Common myeloid progenitor, CD34-positive (primary cell): Measurements from ENCODE around the gene SATB2.

Experiments used
- CTCF ChIA-PET: fragments of 350-600 bp; sonication (Branson Sonifier 250); formaldehyde crosslinking; loops from one replicate; lab custom pipeline; 2021; ENCODE audit warnings: antibody characterized with exemption; lab: Charles Lee
- POLR2A ChIA-PET: fragments of 350-600 bp; sonication (Branson Sonifier 250); formaldehyde crosslinking; loops from one replicate; lab custom pipeline; 2021; ENCODE audit warnings: antibody characterized with exemption; lab: Charles Lee
- DNase-seq, 3 donors: peaks; one replicate each; pipeline versions ENCODE4 v3.0.0 to v3.0.0-alpha.2; 2013
- H3K27ac ChIP-seq, 2 experiments: 1 replicate in 1 of 2; 2 replicates in 1 of 2; pipeline ENCODE4 v1.7.0; 2013; ENCODE audit warnings: inconsistent platforms in 2 of 2, low read length in 2 of 2, mild to moderate bottlenecking in 2 of 2, low read depth in 1 of 2, moderate library complexity in 1 of 2; ENCODE audit not compliant: severe bottlenecking in 2 of 2, insufficient read depth in 1 of 2, poor library complexity in 1 of 2
- H3K27me3 ChIP-seq, 5 experiments: replicated peaks in 2 of 5; 1 replicate in 3 of 5; 2 replicates in 2 of 5; pipeline versions ENCODE4 v1.6.1 to v1.7.0; 2013; ENCODE audit warnings: low read length in 4 of 5, mild to moderate bottlenecking in 2 of 5, moderate library complexity in 2 of 5, inconsistent platforms in 1 of 5; ENCODE audit not compliant: insufficient read depth in 5 of 5, control insufficient read depth in 4 of 5
- H3K36me3 ChIP-seq, 4 experiments: 1 replicate in 2 of 4; 2 replicates in 2 of 4; pipeline versions ENCODE4 v1.6.1 to v1.7.0; 2013; ENCODE audit warnings: low read length in 3 of 4, control low read depth in 1 of 4, mild to moderate bottlenecking in 1 of 4; ENCODE audit not compliant: control insufficient read depth in 4 of 4, insufficient read depth in 4 of 4
- H3K4me1 ChIP-seq, 4 experiments: 1 replicate in 3 of 4; 2 replicates in 1 of 4; pipeline versions ENCODE4 v1.6.1 to v1.7.1; 2013; ENCODE audit warnings: low read length in 3 of 4, mild to moderate bottlenecking in 3 of 4, control low read depth in 1 of 4, inconsistent platforms in 1 of 4, moderate library complexity in 1 of 4; ENCODE audit not compliant: control insufficient read depth in 4 of 4, insufficient read depth in 4 of 4; ENCODE audit errors: control extremely low read depth in 1 of 4
- H3K4me3 ChIP-seq, 7 experiments: 1 replicate in 4 of 7; 2 replicates in 3 of 7; pipeline versions ENCODE4 v1.5.1 to v1.7.0; 2013; ENCODE audit warnings: mild to moderate bottlenecking in 7 of 7, low read length in 6 of 7, moderate library complexity in 6 of 7, inconsistent platforms in 2 of 7, low read depth in 2 of 7, control low read depth in 1 of 7; ENCODE audit not compliant: insufficient read depth in 4 of 7, control insufficient read depth in 1 of 7; ENCODE audit errors: extremely low read depth in 1 of 7
- H3K9me3 ChIP-seq, 5 experiments: 1 replicate in 4 of 5; 2 replicates in 1 of 5; pipeline versions ENCODE4 v1.6.1 to v1.7.1; 2013; ENCODE audit warnings: low read length in 4 of 5, mild to moderate bottlenecking in 2 of 5, inconsistent platforms in 1 of 5, low read depth in 1 of 5, moderate library complexity in 1 of 5; ENCODE audit not compliant: control insufficient read depth in 4 of 5, insufficient read depth in 2 of 5; ENCODE audit errors: control extremely low read depth in 1 of 5
- WGBS: methylation state at CpG from one replicate; pipeline ENCODE4 v1.1.5; 2013; ENCODE audit not compliant: insufficient coverage; 5-methylcytosine and 5-hydroxymethylcytosine counted together

Gene SATB2

GRCh38 chr2:199308567-199308966 is 149.2 kb downstream of the SATB2 start:
- no peak overlapping the region for H3K27ac ChIP-seq
- DNase-seq: no peak
- H3K9me3 ChIP-seq: no peaks in the 10 kb centered on the region
- no peaks in the 10 kb centered on the region for H3K4me1 ChIP-seq
- 98% methylated on average over 7 of the region's 14 CpGs for WGBS
- no peaks in the 10 kb centered on the region for H3K27me3 ChIP-seq
- no peaks in the 10 kb centered on the region for H3K36me3 ChIP-seq
- POLR2A ChIA-PET: no interaction called here
- CTCF ChIA-PET: no interaction called here
- no peak overlapping the region for H3K4me3 ChIP-seq

GRCh38 chr2:199307461-199307860 is 150.3 kb downstream of the SATB2 start:
- no peaks in the 10 kb centered on the region for H3K9me3 ChIP-seq
- CTCF ChIA-PET: no interaction called here
- no peak for DNase-seq
- no peak overlapping the region for H3K4me3 ChIP-seq
- no CpG with 5 or more reads among the region's 1 CpG for WGBS
- no peaks in the 10 kb centered on the region for H3K27me3 ChIP-seq
- POLR2A ChIA-PET: no interaction called here
- no peaks in the 10 kb centered on the region for H3K36me3 ChIP-seq
- H3K27ac ChIP-seq: no peak overlapping the region
- H3K4me1 ChIP-seq: no peaks in the 10 kb centered on the region

GRCh38 chr2:199306116-199306515 is 151.6 kb downstream of the SATB2 start:
- ChIA-PET CTCF (interaction anchor here (1.1 kb wide), 1 partner anchor 9 kb away, joined by 5 read pairs; no protein-coding TSS in a partner anchor), POLR2A (no interaction called here)
- no peak for DNase-seq
- no peaks in the 10 kb centered on the region for H3K4me1 ChIP-seq
- H3K27ac ChIP-seq: no peak overlapping the region
- WGBS: 82% methylated on average over 2 of the region's 3 CpGs
- no peaks in the 10 kb centered on the region for H3K36me3 ChIP-seq
- peaks cover 0 to 1% (median 0%) of the 10 kb centered on the region in 5 experiments for H3K27me3 ChIP-seq
- no peak overlapping the region for H3K4me3 ChIP-seq
- no peaks in the 10 kb centered on the region for H3K9me3 ChIP-seq

GRCh38 chr2:199303728-199304177 is 154.0 kb downstream of the SATB2 start:
- Histone ChIP-seq H3K36me3 (no peaks in the 10 kb centered on the region), H3K9me3 (no peaks in the 10 kb centered on the region), H3K27ac (no peak overlapping the region), H3K27me3 (peaks cover 0 to 1% (median 0%) of the 10 kb centered on the region in 5 experiments), H3K4me3 (no peak overlapping the region), H3K4me1 (no peaks in the 10 kb centered on the region)
- DNase-seq: no peak
- ChIA-PET POLR2A (no interaction called here), CTCF (no interaction called here)
- 72% methylated on average over 4 of the region's 6 CpGs for WGBS

- Histone ChIP-seq H3K4me3 (no peak overlapping the region), H3K9me3 (no peaks in the 10 kb centered on the region), H3K27ac (no peak overlapping the region), H3K4me1 (no peaks in the 10 kb centered on the region), H3K27me3 (peaks cover 0 to 1% (median 0%) of the 10 kb centered on the region in 5 experiments), H3K36me3 (no peaks in the 10 kb centered on the region)
- POLR2A ChIA-PET: no interaction called here
- 100% methylated on average over 1 of the region's 4 CpGs for whole genome bisulfite sequencing
- DNase-seq: no peak
- CTCF ChIA-PET: no interaction called here
Observed at GRCh38 chr2:199302851-199303250, 154.9 kb downstream of the SATB2 start.

GRCh38 chr2:199288424-199288823 is 169.3 kb downstream of the SATB2 start:
- Histone ChIP-seq H3K36me3 (no peaks in the 10 kb centered on the region), H3K4me1 (no peaks in the 10 kb centered on the region), H3K27me3 (no peaks in the 10 kb centered on the region), H3K27ac (no peak overlapping the region), H3K4me3 (no peak overlapping the region), H3K9me3 (no peaks in the 10 kb centered on the region)
- DNase-seq: no peak
- ChIA-PET POLR2A (no interaction called here), CTCF (no interaction called here)

- WGBS: 100% methylated on average over 1 of the region's 3 CpGs
- no peaks in the 10 kb centered on the region for H3K27me3 ChIP-seq
- no peaks in the 10 kb centered on the region for H3K36me3 ChIP-seq
- H3K9me3 ChIP-seq: no peaks in the 10 kb centered on the region
- POLR2A ChIA-PET: no interaction called here
- DNase-seq: no peak
- H3K4me1 ChIP-seq: no peaks in the 10 kb centered on the region
- no peak overlapping the region for H3K4me3 ChIP-seq
- CTCF ChIA-PET: no interaction called here
- H3K27ac ChIP-seq: no peak overlapping the region
Observed at GRCh38 chr2:199282309-199282708, 175.4 kb downstream of the SATB2 start.
